Stimulated activated memory B cell treated with anti-CD40 and anti-IgM and Interleukin-4, amounts not matched to agents 10 μg/mL and 1 μg/mL and 100 μg/mL, for 72 hours (primary cell): Measurements from ENCODE around the gene SAMD4A.

Experiments used
- ATAC-seq: fragments of 150-1000 bp; cut with Tn5 transposase; 2 replicates; pipeline ENCODE4 v1.10.0; 2021
- H3K27ac Mint-ChIP-seq: one replicate; pipeline ENCODE4 v1.8.0; 2022; ENCODE audit warnings: mild to moderate bottlenecking, mixed read lengths
- H3K27me3 Mint-ChIP-seq: one replicate; pipeline ENCODE4 v1.8.0; 2022; ENCODE audit warnings: mixed read lengths
- H3K36me3 Mint-ChIP-seq: one replicate; pipeline ENCODE4 v1.8.0; 2022; ENCODE audit warnings: mixed read lengths
- H3K4me1 Mint-ChIP-seq: one replicate; pipeline ENCODE4 v1.8.0; 2022; ENCODE audit warnings: mixed read lengths
- H3K4me3 Mint-ChIP-seq: one replicate; pipeline ENCODE4 v1.8.0; 2022; ENCODE audit warnings: mild to moderate bottlenecking, moderate library complexity, mixed read lengths
- H3K9me3 Mint-ChIP-seq: one replicate; pipeline ENCODE4 v1.8.0; 2022; ENCODE audit warnings: mixed read lengths

The SAMD4A gene

DNA sequence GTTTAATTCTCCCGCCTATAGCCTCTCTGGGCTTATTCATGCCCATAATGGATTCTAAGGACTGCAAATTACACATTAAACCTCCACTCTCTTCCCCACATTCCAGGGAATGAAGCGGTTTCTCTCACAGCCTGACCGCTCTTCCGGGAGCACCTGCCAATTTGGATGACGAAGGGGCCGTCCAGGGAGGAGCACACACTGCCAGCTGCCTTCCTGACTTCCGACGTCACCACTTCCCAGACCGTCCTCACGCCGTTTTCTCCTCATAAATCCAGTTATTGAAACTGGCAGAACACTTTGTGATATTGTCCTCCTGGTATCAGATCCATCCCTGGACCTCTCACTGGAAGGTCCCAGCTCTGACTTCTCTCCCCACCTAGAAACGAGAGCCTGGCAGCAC, 248.1 kb downstream of the SAMD4A start:
- Mint-ChIP-seq H3K36me3 (no peaks in the 10 kb centered on the region), H3K9me3 (no peaks in the 10 kb centered on the region), H3K27ac (no peak overlapping the region), H3K27me3 (peaks cover 8% of the 10 kb centered on the region), H3K4me1 (no peaks in the 10 kb centered on the region), H3K4me3 (no peak overlapping the region)
- no peak for ATAC-seq

DNA sequence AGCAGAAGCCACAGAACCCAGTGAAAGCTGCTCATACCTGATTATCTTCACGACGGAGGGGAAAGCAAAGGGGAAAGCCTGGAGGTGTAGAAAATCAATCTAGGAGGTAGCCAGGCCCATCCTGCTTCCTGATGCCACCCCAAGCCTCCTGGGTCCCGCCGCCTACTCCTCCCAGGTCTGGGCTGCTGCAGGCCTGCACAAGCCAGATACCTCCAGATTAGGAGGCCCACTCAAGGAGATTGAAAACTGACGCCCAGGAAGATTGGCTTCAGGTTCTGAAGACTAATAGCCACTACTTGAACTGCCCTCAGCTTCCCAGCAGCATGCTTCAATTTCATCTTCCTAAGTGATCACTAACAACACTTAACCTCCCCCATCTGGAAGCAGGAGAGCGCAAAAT, 248.6 kb downstream of the SAMD4A start:
- Mint-ChIP-seq H3K36me3 (no peaks in the 10 kb centered on the region), H3K4me1 (no peaks in the 10 kb centered on the region), H3K27ac (no peak overlapping the region), H3K9me3 (no peaks in the 10 kb centered on the region), H3K27me3 (peaks cover 13% of the 10 kb centered on the region), H3K4me3 (no peak overlapping the region)
- no peak for ATAC-seq

DNA sequence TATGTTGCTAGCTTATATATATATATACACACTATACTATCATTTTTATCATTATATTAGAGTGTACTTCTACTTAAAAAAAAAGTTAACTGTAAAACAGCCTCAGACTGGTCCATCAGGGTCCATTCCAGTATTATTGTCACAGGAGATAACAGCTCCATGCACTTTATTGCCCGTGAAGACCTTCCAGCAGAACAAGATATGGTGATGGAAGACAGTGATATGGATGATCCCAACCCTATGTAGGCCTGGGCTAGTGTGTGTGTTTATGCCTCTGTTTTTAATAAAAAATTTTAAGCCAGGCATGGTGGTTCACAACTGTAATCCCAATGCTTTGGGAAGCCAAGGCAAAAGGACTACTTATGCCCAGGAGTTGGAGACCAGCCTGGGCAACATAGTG, 249.5 kb downstream of the SAMD4A start:
- no peak overlapping the region for H3K4me3 Mint-ChIP-seq
- no peak overlapping the region for H3K27ac Mint-ChIP-seq
- H3K4me1 Mint-ChIP-seq: no peaks in the 10 kb centered on the region
- peaks cover 13% of the 10 kb centered on the region for H3K27me3 Mint-ChIP-seq
- ATAC-seq: no peak
- no peaks in the 10 kb centered on the region for H3K36me3 Mint-ChIP-seq
- H3K9me3 Mint-ChIP-seq: no peaks in the 10 kb centered on the region

GRCh38 chr14:54817506-54817905, 250.6 kb downstream of the SAMD4A start:
- H3K27me3 Mint-ChIP-seq: peaks cover 13% of the 10 kb centered on the region
- ATAC-seq: no peak
- H3K4me3 Mint-ChIP-seq: no peak overlapping the region

DNA sequence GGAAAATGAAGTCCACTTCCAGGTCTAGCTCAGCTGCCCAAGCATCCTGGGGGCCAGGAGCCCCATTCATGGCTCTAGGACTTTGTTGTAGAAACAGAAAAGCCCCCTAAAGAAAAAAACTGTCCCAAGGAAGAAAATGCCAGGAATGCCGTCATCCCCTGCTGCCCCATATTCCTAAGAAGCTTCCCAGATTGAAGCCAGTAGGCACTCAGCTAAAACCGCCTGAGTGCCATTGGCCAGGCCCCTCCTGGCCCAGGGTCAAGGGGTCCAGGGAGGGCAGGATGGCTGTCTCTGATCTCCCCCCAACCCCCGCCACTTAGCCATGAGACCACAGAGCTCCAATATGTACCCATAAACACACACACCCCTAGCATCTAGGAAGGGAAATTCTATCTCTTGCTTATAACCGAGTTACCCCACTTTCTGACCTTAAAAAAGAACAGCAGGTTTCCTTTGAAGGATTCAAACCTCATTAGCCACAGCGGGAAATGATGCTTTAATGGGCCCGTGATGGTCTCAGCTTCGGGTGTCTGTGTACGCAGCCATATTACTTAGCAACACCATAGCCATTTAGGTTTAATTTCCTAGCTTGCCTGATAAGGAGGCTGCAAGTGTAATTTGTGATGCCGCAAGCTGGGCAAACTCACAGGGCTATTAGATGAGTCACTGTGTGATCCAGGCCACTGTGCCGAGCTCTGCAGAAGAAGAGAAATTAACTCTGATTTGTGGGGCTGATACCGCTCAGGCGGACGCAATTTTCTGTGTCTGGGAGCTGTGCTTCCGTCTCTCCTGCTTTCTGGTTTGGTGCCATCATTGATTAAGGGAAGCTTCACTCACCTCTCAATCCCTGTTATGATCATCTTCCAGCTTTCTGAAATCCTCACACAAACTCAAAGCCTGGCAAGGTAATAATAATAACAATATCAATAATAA, 251.5 kb downstream of the SAMD4A start:
- no peak overlapping the region for H3K27ac Mint-ChIP-seq
- no peaks in the 10 kb centered on the region for H3K4me1 Mint-ChIP-seq
- H3K27me3 Mint-ChIP-seq: peaks cover 13% of the 10 kb centered on the region
- H3K36me3 Mint-ChIP-seq: no peaks in the 10 kb centered on the region
- peaks cover 4% of the 10 kb centered on the region for H3K9me3 Mint-ChIP-seq
- no peak overlapping the region for H3K4me3 Mint-ChIP-seq
- no peak for ATAC-seq

More at GRCh38 chr14:54817506-54817905, 250.6 kb downstream of the SAMD4A start:
- Mint-ChIP-seq H3K9me3 (peaks cover 3% of the 10 kb centered on the region), H3K4me1 (no peaks in the 10 kb centered on the region), H3K36me3 (no peaks in the 10 kb centered on the region), H3K27ac (no peak overlapping the region)

DNA sequence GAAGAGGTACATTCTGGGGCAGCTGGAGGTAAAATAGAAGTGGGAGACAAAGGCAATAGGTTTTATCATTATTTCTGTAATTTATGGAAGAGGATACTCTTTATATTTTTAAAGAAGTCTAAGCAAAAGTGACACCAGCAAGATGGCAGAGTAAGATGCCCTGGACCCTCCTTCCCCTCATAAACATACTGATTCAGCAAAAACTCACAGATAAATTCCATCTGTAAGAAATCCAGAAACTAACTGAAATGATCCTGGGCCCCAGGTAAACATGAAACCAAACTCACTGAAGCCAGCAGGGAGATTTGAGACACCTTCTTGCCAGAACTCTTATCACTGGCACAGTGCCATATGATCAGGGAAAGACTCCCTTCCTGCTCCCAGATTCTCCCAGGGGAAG, 255.8 kb downstream of the SAMD4A start:
- Mint-ChIP-seq H3K36me3 (peaks cover 14% of the 10 kb centered on the region), H3K4me3 (no peak overlapping the region), H3K9me3 (peaks cover 28% of the 10 kb centered on the region), H3K27me3 (peaks cover 13% of the 10 kb centered on the region), H3K27ac (no peak overlapping the region), H3K4me1 (no peaks in the 10 kb centered on the region)
- no peak for ATAC-seq

- ATAC-seq: no peak
These were observed 257.0 kb downstream of the SAMD4A start for GRCh38 chr14:54823757-54824549.

DNA sequence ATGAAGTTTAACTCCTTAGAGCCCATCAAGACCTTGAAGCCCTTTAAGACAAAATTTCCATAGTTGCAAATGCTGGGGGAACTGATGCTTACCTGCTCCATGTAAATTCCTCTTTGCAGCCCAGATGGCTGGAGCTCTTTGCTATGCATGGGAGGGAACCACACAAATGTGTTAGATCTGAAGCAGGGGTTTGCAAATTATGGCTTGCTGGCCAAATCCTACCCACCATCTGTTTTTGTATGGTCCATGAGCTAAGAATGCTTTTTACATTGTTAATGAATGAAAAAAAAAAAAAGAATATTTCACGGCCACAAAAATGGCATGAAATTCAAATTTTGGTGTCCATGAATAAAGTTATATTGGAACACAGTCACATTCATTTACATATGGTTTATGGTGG, 261.1 kb downstream of the SAMD4A start:
- no peaks in the 10 kb centered on the region for H3K4me1 Mint-ChIP-seq
- ATAC-seq: no peak
- no peak overlapping the region for H3K27ac Mint-ChIP-seq
- no peak overlapping the region for H3K4me3 Mint-ChIP-seq
- H3K27me3 Mint-ChIP-seq: no peaks in the 10 kb centered on the region
- H3K9me3 Mint-ChIP-seq: peaks cover 27% of the 10 kb centered on the region
- peaks cover 14% of the 10 kb centered on the region for H3K36me3 Mint-ChIP-seq

More at GRCh38 chr14:54823757-54824549, 257.0 kb downstream of the SAMD4A start:
- peaks cover 14% of the 10 kb centered on the region for H3K36me3 Mint-ChIP-seq
- H3K4me1 Mint-ChIP-seq: no peaks in the 10 kb centered on the region
- peaks cover 13% of the 10 kb centered on the region for H3K27me3 Mint-ChIP-seq
- peaks cover 28% of the 10 kb centered on the region for H3K9me3 Mint-ChIP-seq
- no peak overlapping the region for H3K4me3 Mint-ChIP-seq
- no peak overlapping the region for H3K27ac Mint-ChIP-seq

DNA sequence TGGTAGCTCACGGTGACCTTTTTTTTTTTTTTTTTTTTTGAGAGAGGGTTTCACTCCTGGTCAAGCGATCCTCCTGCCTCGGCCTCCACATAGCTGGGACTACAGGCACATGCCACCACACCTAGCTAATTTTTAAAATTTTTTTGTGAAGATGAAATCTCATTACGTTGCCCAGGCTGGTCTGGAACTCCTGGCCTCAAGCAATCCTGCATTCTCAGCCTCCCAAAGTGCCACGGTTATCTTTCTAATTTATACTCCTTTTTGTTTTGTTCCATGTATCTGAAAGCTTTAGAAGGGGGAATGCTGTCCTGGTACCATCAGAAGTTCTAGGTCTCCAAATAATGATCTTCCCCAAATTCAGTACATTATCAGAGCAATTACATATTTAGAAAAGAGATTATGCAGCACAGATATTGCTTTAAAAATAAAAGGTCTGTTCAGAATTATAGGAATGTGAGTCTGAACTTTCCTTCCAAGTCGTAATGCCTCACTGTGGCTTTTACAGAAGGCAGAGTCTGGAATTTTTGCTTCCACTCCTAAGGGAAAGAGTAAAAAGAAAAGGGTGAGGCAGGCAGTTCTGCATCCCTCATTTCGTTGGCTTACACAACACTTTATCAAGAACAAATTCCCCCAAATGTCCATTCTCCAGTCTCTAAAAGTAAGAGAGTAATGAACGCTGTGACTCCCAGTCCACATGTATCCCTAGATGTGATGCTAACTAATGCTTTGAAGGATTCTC, 262.7 kb downstream of the SAMD4A start:
- Mint-ChIP-seq H3K36me3 (peaks cover 9% of the 10 kb centered on the region), H3K27me3 (peaks cover 1% of the 10 kb centered on the region), H3K9me3 (peaks cover 17% of the 10 kb centered on the region), H3K27ac (no peak overlapping the region), H3K4me1 (no peaks in the 10 kb centered on the region), H3K4me3 (no peak overlapping the region)
- ATAC-seq: no peak

DNA sequence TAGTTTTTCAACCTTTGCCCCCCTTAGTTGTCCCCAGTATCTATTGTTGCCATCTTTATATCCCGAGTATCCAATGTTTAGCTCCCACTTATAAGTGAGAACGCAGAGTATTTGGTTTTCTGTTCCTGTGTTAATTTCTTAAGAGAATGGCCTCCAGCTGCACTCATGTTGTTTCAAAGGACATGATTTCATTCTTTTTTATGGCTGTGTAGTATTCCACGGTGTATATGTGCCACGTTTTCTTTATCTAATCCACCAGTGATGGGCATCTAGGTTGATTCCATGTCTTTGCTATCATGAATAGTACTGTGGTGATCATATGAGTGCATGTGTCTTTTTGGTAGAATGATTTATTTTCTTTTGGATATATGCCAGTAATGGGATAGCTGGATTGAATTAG, 263.7 kb downstream of the SAMD4A start:
- no peak for ATAC-seq
- H3K4me3 Mint-ChIP-seq: no peak overlapping the region
- H3K27ac Mint-ChIP-seq: no peak overlapping the region
- peaks cover 9% of the 10 kb centered on the region for H3K27me3 Mint-ChIP-seq
- H3K9me3 Mint-ChIP-seq: peaks cover 12% of the 10 kb centered on the region
- H3K4me1 Mint-ChIP-seq: no peaks in the 10 kb centered on the region
- peaks cover 19% of the 10 kb centered on the region for H3K36me3 Mint-ChIP-seq

GRCh38 chr14:54834081-54834480, 267.2 kb downstream of the SAMD4A start:
- Mint-ChIP-seq H3K27ac (no peak overlapping the region), H3K9me3 (peaks cover 3% of the 10 kb centered on the region), H3K4me1 (no peaks in the 10 kb centered on the region), H3K4me3 (no peak overlapping the region), H3K36me3 (peaks cover 14% of the 10 kb centered on the region), H3K27me3 (peaks cover 9% of the 10 kb centered on the region)
- ATAC-seq: no peak

GRCh38 chr14:54834727-54835126, 267.8 kb downstream of the SAMD4A start:
- H3K9me3 Mint-ChIP-seq: peaks cover 3% of the 10 kb centered on the region
- no peak for ATAC-seq

DNA sequence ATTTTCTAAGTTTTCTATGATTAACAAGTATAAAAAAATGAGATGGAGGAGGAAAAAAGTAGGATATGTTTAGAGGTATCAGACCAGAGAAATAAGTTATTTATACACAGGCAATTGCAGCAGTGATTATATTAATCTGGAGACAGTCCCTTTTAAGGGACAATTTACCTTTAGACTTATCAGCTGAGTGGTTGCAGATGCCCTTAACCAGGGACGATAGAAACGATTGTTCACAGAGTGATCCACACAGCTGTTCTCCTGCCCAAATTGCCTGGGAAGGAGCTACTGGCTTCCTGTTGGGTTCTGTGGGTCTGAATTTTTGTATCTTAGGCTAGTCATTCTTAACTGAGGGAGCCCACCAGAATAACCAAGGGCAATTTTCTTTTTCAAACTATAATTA, 269.3 kb downstream of the SAMD4A start:
- Mint-ChIP-seq H3K9me3 (peaks cover under 1% of the 10 kb centered on the region), H3K4me3 (no peak overlapping the region), H3K36me3 (peaks cover 33% of the 10 kb centered on the region), H3K4me1 (no peaks in the 10 kb centered on the region), H3K27ac (no peak overlapping the region), H3K27me3 (peaks cover 9% of the 10 kb centered on the region)
- no peak for ATAC-seq

More at GRCh38 chr14:54834727-54835126, 267.8 kb downstream of the SAMD4A start:
- Mint-ChIP-seq H3K36me3 (peaks cover 20% of the 10 kb centered on the region), H3K4me3 (no peak overlapping the region), H3K27ac (no peak overlapping the region), H3K27me3 (peaks cover 9% of the 10 kb centered on the region), H3K4me1 (no peaks in the 10 kb centered on the region)

DNA sequence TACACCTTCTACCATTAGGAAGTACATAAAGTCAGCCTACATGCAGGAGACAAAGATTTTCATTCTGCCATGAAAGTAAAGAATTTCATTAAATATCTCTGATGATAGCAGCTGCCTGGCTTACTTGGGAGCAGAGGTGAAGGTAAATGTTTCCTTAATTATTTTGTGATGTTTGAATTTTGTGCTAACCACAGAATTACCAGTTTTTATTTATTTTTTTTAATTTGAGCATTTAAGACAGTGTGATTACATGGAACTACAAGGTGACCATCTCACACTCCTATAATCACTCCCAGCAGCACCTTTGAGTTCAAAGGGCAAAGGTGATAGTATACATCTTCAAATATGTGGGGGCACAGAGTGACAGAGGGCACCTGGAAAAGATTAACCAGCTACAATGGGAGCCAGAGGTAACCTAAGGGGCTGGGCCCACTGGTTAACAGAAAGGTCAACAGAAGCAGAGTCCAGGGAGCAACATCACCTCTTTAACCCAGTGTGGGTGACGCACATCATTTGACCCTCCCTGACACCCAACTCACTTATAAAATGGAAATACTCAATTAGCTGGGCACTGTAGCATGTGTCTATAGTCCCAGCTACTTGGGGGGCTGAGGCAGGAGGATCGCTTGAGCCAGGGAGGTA, 270.7 kb downstream of the SAMD4A start:
- ATAC-seq: no peak
- Mint-ChIP-seq H3K27ac (no peak overlapping the region), H3K4me3 (no peak overlapping the region)

More for the DNA sequence above, 270.7 kb downstream of the SAMD4A start:
- Mint-ChIP-seq H3K27me3 (peaks cover 9% of the 10 kb centered on the region), H3K9me3 (no peaks in the 10 kb centered on the region), H3K4me1 (no peaks in the 10 kb centered on the region), H3K36me3 (peaks cover 40% of the 10 kb centered on the region)
